Sigmoid colon (tissue), 7 donors: ENCODE measurements around the gene NAGPA. TPM values are rescaled to one million over a fixed set of nuclear protein-coding genes. Genes with fewer than 3 reads are reported as not detected.
"Not testable (repeated sequence)": the region's sequence is repeated elsewhere in the genome, so short reads cannot be mapped to it uniquely, and the experiment has no call there.

Experiments used
- DNase-seq: peaks from one replicate; pipeline ENCODE4 v3.0.0-alpha.2; 2019
- H3K27ac ChIP-seq, 4 donors: fragments of 200-600 bp; sonication (generic); one replicate each; pipeline ENCODE4 v1.5.1; 2016 to 2019; ENCODE audit warnings: mild to moderate bottlenecking in 1 of 4
- H3K27me3 ChIP-seq, 3 donors: fragments of 200-600 bp; sonication (generic); one replicate each; pipeline ENCODE4 v1.5.1; 2019; ENCODE audit warnings: mild to moderate bottlenecking in 1 of 3
- H3K36me3 ChIP-seq, 4 donors: fragments of 200-600 bp; sonication (generic); one replicate each; pipeline ENCODE4 v1.5.1; 2016 to 2019
- H3K4me1 ChIP-seq, 4 donors: fragments of 200-600 bp; sonication (generic); one replicate each; pipeline ENCODE4 v1.5.1; 2017 to 2019
- H3K4me3 ChIP-seq, 4 donors: fragments of 200-600 bp; sonication (generic); one replicate each; pipeline ENCODE4 v1.5.1; 2017 to 2019; ENCODE audit warnings: mild to moderate bottlenecking in 2 of 4, moderate library complexity in 1 of 4
- H3K9me3 ChIP-seq, 4 donors: fragments of 200-600 bp in 3 of 4; sonication (generic) in 3 of 4; one replicate each; pipeline versions ENCODE4 v1.5.1 to v1.6.1; 2013 to 2019
- CTCF ChIP-seq, 4 experiments: fragments of 450-650 bp in 3 of 4; fragments of 200-600 bp in 1 of 4; IDR thresholded peaks; one replicate each; pipeline ENCODE4 v1.5.1; 2016 to 2019; ENCODE audit warnings: antibody characterized with exemption in 4 of 4, mild to moderate bottlenecking in 3 of 4, moderate library complexity in 2 of 4
- EP300 ChIP-seq, 4 donors: sonication (generic); formaldehyde crosslinking; IDR thresholded peaks; one replicate each; pipeline ENCODE4 v1.6.1; 2017; ENCODE audit warnings: antibody characterized with exemption in 4 of 4
- POLR2A ChIP-seq, 2 donors: fragments of 450-650 bp; IDR thresholded peaks; one replicate each; pipeline ENCODE4 v1.6.1; 2016; ENCODE audit warnings: antibody characterized with exemption in 2 of 2, mild to moderate bottlenecking in 2 of 2, moderate library complexity in 2 of 2
- POLR2AphosphoS5 ChIP-seq, 4 donors: sonication (generic); formaldehyde crosslinking; IDR thresholded peaks; one replicate each; pipeline ENCODE4 v1.6.1; 2017; ENCODE audit warnings: antibody characterized with exemption in 4 of 4
- WGBS, 2 donors: extraction: QIAGEN DNeasy Blood & Tissue Kit; methylation state at CpG; one replicate each; pipeline ENCODE4 v1.1.7; 2013; 5-methylcytosine and 5-hydroxymethylcytosine counted together
- intact Hi-C: fragments of 100-400 bp; cut with DNase I; formaldehyde crosslinking; loops from one replicate; pipeline ENCODE4 v1.15.1; 2023
- polyA plus RNA-seq, 3 donors: library from polyadenylated mRNA; stranded (reverse); fragments of 200-250 nt; gene quantifications; one replicate each; pipeline ENCODE4 v1.2.3, GENCODE V29; 2013
- total RNA-seq, 4 donors: library from RNA; depleted of rRNA; stranded (reverse); fragments of >200 nt; gene quantifications; one replicate each; pipeline ENCODE4 v1.1.0, GENCODE V29; 2016
- donor health status: healthy with polysubstance abuse.
- donor health status: Bipolar disorder and iron deficiency.
- donor health status: healthy.

NAGPA gene
- total and polyA plus RNA-seq, 7 donors: 10.8 to 30.7 (median 16.4) TPM

- H3K4me1 ChIP-seq: peaks cover 0 to 18% (median 13%) of the 10 kb centered on the region in 4 donors
- TF ChIP-seq CTCF (IDR thresholded peaks at IDR 0.05): no peak
- TF ChIP-seq POLR2A (IDR thresholded peaks at IDR 0.05): no peak
- TF ChIP-seq POLR2AphosphoS5 (IDR thresholded peaks at IDR 0.05): no peak
- no peak for TF ChIP-seq EP300 (IDR thresholded peaks at IDR 0.05)
- no peak for DNase-seq
- H3K36me3 ChIP-seq: peaks cover 6 to 61% (median 21%) of the 10 kb centered on the region in 4 donors
- no peaks in the 10 kb centered on the region for H3K9me3 ChIP-seq
- no peaks in the 10 kb centered on the region for H3K27me3 ChIP-seq
- no peak overlapping the region for H3K4me3 ChIP-seq
- WGBS, 2 donors: 90 to 92% methylated on average over 5 of the region's 5 CpGs
- intact Hi-C loops: no loop called here
- H3K27ac ChIP-seq: no peak overlapping the region
These were observed 41.9 kb upstream of the NAGPA start for GRCh38 chr16:5075637-5076036.

GRCh38 chr16:5073771-5074170, 40.0 kb upstream of the NAGPA start:
- not testable (repeated sequence) for H3K27me3 ChIP-seq, DNase-seq, H3K9me3 ChIP-seq, H3K27ac ChIP-seq, H3K4me3 ChIP-seq
- Histone ChIP-seq H3K36me3 (peaks cover 6 to 45% (median 20%) of the 10 kb centered on the region in 4 donors), H3K4me1 (peaks cover 0 to 18% (median 13%) of the 10 kb centered on the region in 4 donors)
- 94% methylated on average over 15 of the region's 15 CpGs for WGBS, 2 donors
- intact Hi-C loops: loop anchor here (5.0 kb wide), 1 partner anchor 41 kb away; the partner anchor contains the start of gene NAGPA

- whole genome bisulfite sequencing, 2 donors: 86 to 91% methylated on average over 2 of the region's 2 CpGs
- DNase-seq: no peak
- no peak overlapping the region for H3K27ac ChIP-seq
- H3K36me3 ChIP-seq: peaks cover 6 to 40% (median 18%) of the 10 kb centered on the region in 4 donors
- no peak for TF ChIP-seq CTCF (IDR thresholded peaks at IDR 0.05)
- no peak for TF ChIP-seq POLR2AphosphoS5 (IDR thresholded peaks at IDR 0.05)
- no peak for TF ChIP-seq POLR2A (IDR thresholded peaks at IDR 0.05)
- no peak for TF ChIP-seq EP300 (IDR thresholded peaks at IDR 0.05)
- H3K9me3 ChIP-seq: no peaks in the 10 kb centered on the region
- H3K4me1 ChIP-seq: peaks cover 0 to 18% (median 13%) of the 10 kb centered on the region in 4 donors
- H3K4me3 ChIP-seq: no peak overlapping the region
- intact Hi-C loops: loop anchor here (5.0 kb wide), 1 partner anchor 41 kb away; the partner anchor contains the start of gene NAGPA
- H3K27me3 ChIP-seq: no peaks in the 10 kb centered on the region
These were observed 39.5 kb upstream of the NAGPA start for GRCh38 chr16:5073279-5073629.

GRCh38 chr16:5072334-5073278, 38.9 kb upstream of the NAGPA start:
- H3K27me3 ChIP-seq: no peaks in the 10 kb centered on the region
- H3K36me3 ChIP-seq: peaks cover 6 to 33% (median 15%) of the 10 kb centered on the region in 4 donors
- DNase-seq: peak; percentile 51
- H3K9me3 ChIP-seq: no peaks in the 10 kb centered on the region
- TF ChIP-seq EP300 (IDR thresholded peaks at IDR 0.05): no peak
- TF ChIP-seq CTCF (IDR thresholded peaks at IDR 0.05): no peak
- no peak for TF ChIP-seq POLR2AphosphoS5 (IDR thresholded peaks at IDR 0.05)
- no peak for TF ChIP-seq POLR2A (IDR thresholded peaks at IDR 0.05)
- H3K27ac ChIP-seq: peak overlapping the region; percentile 76 to 84 (median 78)
- intact Hi-C loops: loop anchor here (5.0 kb wide), 1 partner anchor 40 kb away; the partner anchor contains the start of gene NAGPA
- 57 to 65% methylated on average over 12 of the region's 12 CpGs for WGBS, 2 donors
- peaks cover 0 to 18% (median 13%) of the 10 kb centered on the region in 4 donors for H3K4me1 ChIP-seq
- H3K4me3 ChIP-seq: peak overlapping the region; percentile 58 to 81 (median 66)

GRCh38 chr16:5071681-5072333, 38.1 kb upstream of the NAGPA start, which contains the start of gene ALG1:
Gene ALG1 (plus strand): TSS chr16:5071843. CDS start chr16:5071850, 7 bp downstream.
- intact Hi-C loops: loop anchor here (5.0 kb wide), 1 partner anchor 40 kb away; the partner anchor contains the start of gene NAGPA
- peak within 1 kb of the TSS; percentile 58 to 81 (median 66) for H3K4me3 ChIP-seq
- DNase-seq: peak; percentile 95
- no peaks in the 10 kb centered on the region for H3K27me3 ChIP-seq
- peak within 1 kb of the TSS; percentile 76 to 84 (median 78) for H3K27ac ChIP-seq
- H3K36me3 ChIP-seq: peaks cover 6 to 25% (median 11%) of the 10 kb centered on the region in 4 donors
- H3K4me1 ChIP-seq: peaks cover 0 to 18% (median 13%) of the 10 kb centered on the region in 4 donors
- whole genome bisulfite sequencing, 2 donors: 0% methylated on average over 53 of the region's 53 CpGs
- TF ChIP-seq CTCF (IDR thresholded peaks at IDR 0.05): no peak
- TF ChIP-seq POLR2AphosphoS5 (IDR thresholded peaks at IDR 0.05): peak; percentile 81 to 96 (median 91)
- peak; percentile 59 to 75 for TF ChIP-seq POLR2A (IDR thresholded peaks at IDR 0.05)
- TF ChIP-seq EP300 (IDR thresholded peaks at IDR 0.05): no peak
- H3K9me3 ChIP-seq: no peaks in the 10 kb centered on the region
